GM18498 (cell line): ENCODE measurements around the gene GALNT18.

ENCODE experiments used
- ATAC-seq: cut with Tn5 transposase; IDR thresholded peaks from one replicate; pipeline ENCODE4 v1.9.1; 2021; ENCODE audit warnings: mild to moderate bottlenecking, moderate library complexity; ENCODE audit not compliant: unreplicated experiment

Gene GALNT18

GRCh38 chr11:11441091-11441490 is 180.7 kb downstream of the GALNT18 start:
- no peak for ATAC-seq

GRCh38 chr11:11440144-11440543 is 181.7 kb downstream of the GALNT18 start:
- no peak for ATAC-seq

GRCh38 chr11:11439591-11439990 is 182.2 kb downstream of the GALNT18 start:
- no peak for ATAC-seq

GRCh38 chr11:11436715-11437313 is 185.0 kb downstream of the GALNT18 start:
- no peak for ATAC-seq

GRCh38 chr11:11435635-11436034 is 186.2 kb downstream of the GALNT18 start:
- no peak for ATAC-seq

GRCh38 chr11:11433960-11434359 is 187.8 kb downstream of the GALNT18 start:
- no peak for ATAC-seq

- ATAC-seq: no peak
Observed at GRCh38 chr11:11432621-11433319, 189.0 kb downstream of the GALNT18 start.

GRCh38 chr11:11430431-11430830 is 191.4 kb downstream of the GALNT18 start:
- no peak for ATAC-seq

GRCh38 chr11:11428714-11429113 is 193.1 kb downstream of the GALNT18 start:
- no peak for ATAC-seq

- no peak for ATAC-seq
Observed at GRCh38 chr11:11427542-11427941, 194.3 kb downstream of the GALNT18 start.

GRCh38 chr11:11427140-11427539 is 194.7 kb downstream of the GALNT18 start:
- ATAC-seq: no peak

GRCh38 chr11:11426226-11426952 is 195.4 kb downstream of the GALNT18 start:
- no peak for ATAC-seq

- ATAC-seq: no peak
Observed at GRCh38 chr11:11425806-11426205, 196.0 kb downstream of the GALNT18 start.

GRCh38 chr11:11424688-11425087 is 197.1 kb downstream of the GALNT18 start:
- ATAC-seq: no peak

GRCh38 chr11:11422411-11423128 is 199.2 kb downstream of the GALNT18 start:
- no peak for ATAC-seq

- no peak for ATAC-seq
Observed at GRCh38 chr11:11421509-11421908, 200.3 kb downstream of the GALNT18 start.

GRCh38 chr11:11420899-11421285 is 200.9 kb downstream of the GALNT18 start:
- ATAC-seq: no peak

GRCh38 chr11:11420191-11420898 is 201.5 kb downstream of the GALNT18 start:
- ATAC-seq: no peak

GRCh38 chr11:11419747-11420146 is 202.1 kb downstream of the GALNT18 start:
- ATAC-seq: no peak

GRCh38 chr11:11416917-11417316 is 204.9 kb downstream of the GALNT18 start:
- ATAC-seq: no peak

- no peak for ATAC-seq
Observed at GRCh38 chr11:11416502-11416901, 205.3 kb downstream of the GALNT18 start.
